ENCODE results near the gene NMRAL1. TPM values are rescaled to one million over a fixed set of nuclear protein-coding genes. Genes with fewer than 3 reads are reported as not detected.

Gene NMRAL1
- total RNA-seq, 1 donor from 2014 or later: 48.7 TPM

DNA sequence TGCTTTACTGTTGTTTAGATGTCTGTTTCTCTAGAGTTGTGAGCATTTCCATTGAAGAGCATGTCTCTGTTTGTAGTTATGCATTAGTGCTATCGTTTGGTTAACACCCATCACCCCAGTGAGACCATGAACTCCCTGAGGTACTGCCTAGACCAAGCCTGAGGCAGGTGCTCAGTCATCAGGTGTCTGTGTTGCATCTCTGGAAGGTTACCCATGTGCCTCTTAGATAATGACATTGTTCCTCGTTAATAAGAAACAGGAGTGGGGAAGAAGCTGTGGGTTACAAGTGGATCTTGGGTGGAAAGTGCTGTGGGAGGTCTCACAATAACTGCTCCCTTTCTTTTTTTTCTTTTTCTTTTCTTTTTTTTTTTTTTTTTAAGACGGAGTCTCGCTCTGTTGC lies 30.4 kb downstream of the NMRAL1 start:
- Mint-ChIP-seq H3K36me3 (ENCODE audit: insufficient read depth) (peaks cover 21% of the 10 kb centered on the region), H3K27ac (no peak overlapping the region), H3K9me3 (ENCODE audit: low read depth) (no peaks in the 10 kb centered on the region), H3K4me1 (ENCODE audit: low read depth) (no peaks in the 10 kb centered on the region), H3K27me3 (no peaks in the 10 kb centered on the region), H3K4me3 (ENCODE audit: low read depth) (no peak overlapping the region)
- TF ChIP-seq, protein P1, sequence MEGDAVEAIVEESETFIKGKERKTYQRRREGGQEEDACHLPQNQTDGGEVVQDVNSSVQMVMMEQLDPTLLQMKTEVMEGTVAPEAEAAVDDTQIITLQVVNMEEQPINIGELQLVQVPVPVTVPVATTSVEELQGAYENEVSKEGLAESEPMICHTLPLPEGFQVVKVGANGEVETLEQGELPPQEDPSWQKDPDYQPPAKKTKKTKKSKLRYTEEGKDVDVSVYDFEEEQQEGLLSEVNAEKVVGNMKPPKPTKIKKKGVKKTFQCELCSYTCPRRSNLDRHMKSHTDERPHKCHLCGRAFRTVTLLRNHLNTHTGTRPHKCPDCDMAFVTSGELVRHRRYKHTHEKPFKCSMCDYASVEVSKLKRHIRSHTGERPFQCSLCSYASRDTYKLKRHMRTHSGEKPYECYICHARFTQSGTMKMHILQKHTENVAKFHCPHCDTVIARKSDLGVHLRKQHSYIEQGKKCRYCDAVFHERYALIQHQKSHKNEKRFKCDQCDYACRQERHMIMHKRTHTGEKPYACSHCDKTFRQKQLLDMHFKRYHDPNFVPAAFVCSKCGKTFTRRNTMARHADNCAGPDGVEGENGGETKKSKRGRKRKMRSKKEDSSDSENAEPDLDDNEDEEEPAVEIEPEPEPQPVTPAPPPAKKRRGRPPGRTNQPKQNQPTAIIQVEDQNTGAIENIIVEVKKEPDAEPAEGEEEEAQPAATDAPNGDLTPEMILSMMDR (IDR thresholded peaks at IDR 0.05; ENCODE audit: unreplicated experiment): no peak
- DNase-seq (ENCODE audit: low spot score, unreplicated experiment): no peak

DNA sequence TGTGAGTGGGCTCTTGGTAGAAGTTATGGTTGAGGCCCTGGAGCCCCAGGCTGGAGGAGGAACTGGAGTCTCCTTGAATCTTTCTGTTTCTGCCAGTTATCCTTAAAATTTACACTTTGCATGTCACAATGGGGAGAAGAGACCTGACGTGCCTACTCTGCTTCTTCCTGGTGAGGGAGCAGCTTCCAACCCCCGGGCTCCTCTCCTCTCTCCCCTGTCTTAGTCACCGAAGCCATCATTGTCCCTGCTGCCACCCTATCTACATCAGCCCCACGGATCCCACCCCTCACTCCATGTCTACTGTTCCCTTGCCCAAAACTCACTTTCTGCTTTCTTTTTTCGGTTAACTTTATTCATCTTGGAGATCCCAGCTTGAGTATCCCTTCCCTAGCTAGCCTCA lies 31.2 kb downstream of the NMRAL1 start:
- no peaks in the 10 kb centered on the region for H3K9me3 Mint-ChIP-seq (ENCODE audit: low read depth)
- TF ChIP-seq, protein P1 (IDR thresholded peaks at IDR 0.05; ENCODE audit: unreplicated experiment): no peak

DNA sequence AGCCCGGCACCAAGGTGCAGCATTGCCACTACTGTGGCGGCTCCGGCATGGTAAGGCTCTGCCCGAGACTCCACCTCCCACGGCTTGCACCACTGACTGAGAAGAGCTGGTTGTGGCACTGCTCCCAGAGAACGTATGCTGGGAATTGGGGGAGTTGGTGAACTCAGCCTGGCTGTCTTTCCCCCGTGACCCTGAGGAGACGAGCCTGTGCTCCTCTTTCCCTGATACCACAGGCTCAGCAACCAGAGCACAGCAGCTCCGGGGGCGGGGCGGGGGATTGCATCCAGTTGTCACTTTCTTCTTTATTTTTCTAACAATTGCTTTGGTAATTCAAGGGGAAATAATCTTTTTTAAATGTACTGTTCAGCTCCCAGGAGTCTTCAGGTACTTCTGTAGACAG lies 32.1 kb downstream of the NMRAL1 start:
- no peak overlapping the region for H3K4me3 Mint-ChIP-seq (ENCODE audit: low read depth)
- H3K36me3 Mint-ChIP-seq (ENCODE audit: insufficient read depth): peaks cover 23% of the 10 kb centered on the region
- no peaks in the 10 kb centered on the region for H3K9me3 Mint-ChIP-seq (ENCODE audit: low read depth)
- H3K27ac Mint-ChIP-seq: no peak overlapping the region
- H3K27me3 Mint-ChIP-seq: no peaks in the 10 kb centered on the region
- H3K4me1 Mint-ChIP-seq (ENCODE audit: low read depth): no peaks in the 10 kb centered on the region
- TF ChIP-seq, protein P1 (IDR thresholded peaks at IDR 0.05; ENCODE audit: unreplicated experiment): no peak
- DNase-seq (ENCODE audit: low spot score, unreplicated experiment): no peak

More for the DNA sequence above, 31.2 kb downstream of the NMRAL1 start:
- Mint-ChIP-seq H3K4me3 (ENCODE audit: low read depth) (no peak overlapping the region), H3K27me3 (no peaks in the 10 kb centered on the region), H3K4me1 (ENCODE audit: low read depth) (no peaks in the 10 kb centered on the region), H3K36me3 (ENCODE audit: insufficient read depth) (peaks cover 21% of the 10 kb centered on the region), H3K27ac (no peak overlapping the region)
- DNase-seq (ENCODE audit: low spot score, unreplicated experiment): no peak

DNA sequence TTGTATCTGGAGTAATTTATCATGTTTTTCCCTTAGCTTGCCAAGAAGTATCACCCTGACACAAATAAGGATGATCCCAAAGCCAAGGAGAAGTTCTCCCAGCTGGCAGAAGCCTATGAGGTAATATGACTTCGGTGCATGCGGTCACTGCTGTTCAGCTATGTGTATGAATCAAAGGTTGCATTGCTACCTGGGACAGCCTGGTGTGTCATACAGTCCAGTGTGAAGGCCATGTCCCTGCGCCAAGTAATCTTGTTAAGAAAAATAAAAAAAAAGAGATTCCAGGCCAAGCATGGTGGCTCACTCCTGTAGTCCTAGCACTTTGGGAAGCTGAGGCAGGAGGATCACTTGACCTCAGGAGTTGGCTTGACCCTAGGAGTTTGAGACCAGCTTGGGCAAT lies 37.1 kb downstream of the NMRAL1 start:
- DNase-seq (ENCODE audit: low spot score, unreplicated experiment): no peak
- Mint-ChIP-seq H3K27me3 (no peaks in the 10 kb centered on the region), H3K9me3 (ENCODE audit: low read depth) (no peaks in the 10 kb centered on the region), H3K36me3 (ENCODE audit: insufficient read depth) (peaks cover 21% of the 10 kb centered on the region), H3K4me1 (ENCODE audit: low read depth) (peaks cover 8% of the 10 kb centered on the region), H3K4me3 (ENCODE audit: low read depth) (no peak overlapping the region), H3K27ac (no peak overlapping the region)
- TF ChIP-seq, protein P1 (IDR thresholded peaks at IDR 0.05; ENCODE audit: unreplicated experiment): no peak

DNA sequence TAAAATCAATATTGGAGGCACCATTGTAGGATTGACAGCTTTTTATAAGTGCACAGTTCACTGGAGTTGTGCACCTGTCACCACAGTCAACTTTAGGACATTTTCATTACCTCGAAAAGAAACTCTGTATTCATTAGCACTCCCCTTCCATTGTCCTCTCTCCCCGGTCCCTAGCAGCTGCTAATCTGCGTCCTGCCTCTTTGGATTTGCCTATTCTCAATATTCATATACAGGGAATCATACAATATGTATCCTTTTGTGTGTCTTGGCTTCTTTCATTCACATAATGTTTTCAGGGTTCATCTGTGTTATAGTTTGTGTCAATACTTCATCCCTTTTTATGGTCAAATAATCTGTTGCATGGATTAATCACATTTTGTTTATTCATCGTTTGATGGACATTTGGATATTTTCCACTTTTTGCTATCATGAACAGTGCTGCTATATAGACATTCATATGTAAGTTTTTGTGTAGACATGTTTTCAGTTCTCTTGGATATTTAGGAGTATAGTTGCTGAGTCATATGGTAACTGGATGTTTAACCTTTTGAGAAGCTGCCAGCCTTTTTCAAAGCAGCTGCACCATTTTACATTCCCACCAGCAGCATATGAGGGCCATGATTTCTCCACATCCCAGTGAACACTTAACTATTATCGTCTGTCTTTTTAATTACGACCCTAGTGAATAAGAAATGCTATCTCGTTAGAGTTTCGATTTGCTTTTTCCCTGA lies 38.9 kb downstream of the NMRAL1 start:
- Mint-ChIP-seq H3K4me1 (ENCODE audit: low read depth) (peaks cover 8% of the 10 kb centered on the region), H3K27ac (no peak overlapping the region), H3K36me3 (ENCODE audit: insufficient read depth) (peaks cover 14% of the 10 kb centered on the region), H3K9me3 (ENCODE audit: low read depth) (no peaks in the 10 kb centered on the region), H3K4me3 (ENCODE audit: low read depth) (no peak overlapping the region), H3K27me3 (no peaks in the 10 kb centered on the region)
- DNase-seq (ENCODE audit: low spot score, unreplicated experiment): no peak
- TF ChIP-seq, protein P1 (IDR thresholded peaks at IDR 0.05; ENCODE audit: unreplicated experiment): no peak
